ENCODE results near the gene LRRC3.

GRCh38 chr21:44407493-44407892 is 47.8 kb upstream of the LRRC3 start:
- no peak for TF ChIP-seq ZNF324 (tag by site-specific recombination; IDR thresholded peaks at IDR 0.05)
- TF ChIP-seq ZNF501 (tag by site-specific recombination; IDR thresholded peaks at IDR 0.05) = no peak
- TF ChIP-seq YY1 (tag by site-specific recombination; IDR thresholded peaks at IDR 0.05) = no peak

Data from HEK293 (cell line).